SK-N-DZ (cell line): ENCODE results near the gene ACTG1.

Source experiments
- DNase-seq: peaks from one replicate; pipeline ENCODE4 v3.0.0-alpha.2; 2015; ENCODE audit warnings: low spot score

Gene ACTG1

GRCh38 chr17:81498953-81499600, 13.5 kb downstream of the ACTG1 start:
- no peak for DNase-seq

- peak; percentile 87 for DNase-seq
Observed at GRCh38 chr17:81494626-81495377, 17.8 kb downstream of the ACTG1 start.

GRCh38 chr17:81493198-81494038, 19.2 kb downstream of the ACTG1 start:
- peak; percentile 94 for DNase-seq

GRCh38 chr17:81492706-81493105, 19.9 kb downstream of the ACTG1 start:
- no peak for DNase-seq

- DNase-seq = peak; percentile 54
Observed at GRCh38 chr17:81492202-81492601, 20.4 kb downstream of the ACTG1 start.

GRCh38 chr17:81491761-81492160, 20.8 kb downstream of the ACTG1 start:
- peak; percentile 60 for DNase-seq

- DNase-seq = peak; percentile 79
Observed at GRCh38 chr17:81491181-81491581, 21.4 kb downstream of the ACTG1 start.

GRCh38 chr17:81489998-81490992, 22.3 kb downstream of the ACTG1 start:
- no peak for DNase-seq

- peak; percentile 77 for DNase-seq
Observed at GRCh38 chr17:81489012-81489997, 23.3 kb downstream of the ACTG1 start.

- DNase-seq = no peak
Observed at GRCh38 chr17:81488276-81488860, 24.2 kb downstream of the ACTG1 start.

- DNase-seq = peak; percentile 81
Observed at GRCh38 chr17:81487487-81488275, 24.9 kb downstream of the ACTG1 start.

GRCh38 chr17:81487089-81487486, 25.5 kb downstream of the ACTG1 start:
- DNase-seq = no peak

- no peak for DNase-seq
Observed at GRCh38 chr17:81486199-81486810, 26.3 kb downstream of the ACTG1 start.

GRCh38 chr17:81484195-81484979, 28.2 kb downstream of the ACTG1 start:
- peak; percentile 89 for DNase-seq

GRCh38 chr17:81483862-81484194, 28.8 kb downstream of the ACTG1 start:
- DNase-seq = no peak

- DNase-seq = peak; percentile 73
Observed at GRCh38 chr17:81483085-81483861, 29.3 kb downstream of the ACTG1 start.

- DNase-seq = no peak
Observed at GRCh38 chr17:81482673-81483072, 29.9 kb downstream of the ACTG1 start.
